Measurements from ENCODE around the gene CASP7.
A peak's percentile ranks its signal among the peaks of the same experiment; 100 is the strongest.

Gene CASP7

GRCh38 chr10:113666682-113667252 is 12.9 kb upstream of the CASP7 start:
- no peak for DNase-seq

- DNase-seq = peak; percentile 22
Measured at GRCh38 chr10:113680190-113681111, 739 bp downstream of the CASP7 start.

GRCh38 chr10:113681533-113682470 is 2.1 kb downstream of the CASP7 start:
- DNase-seq = no peak

- no peak for DNase-seq
Measured at GRCh38 chr10:113683300-113683699, 3.6 kb downstream of the CASP7 start.

- DNase-seq = no peak
Measured at GRCh38 chr10:113686028-113686427, 6.3 kb downstream of the CASP7 start.

- DNase-seq = no peak
Measured at GRCh38 chr10:113687037-113687436, 7.3 kb downstream of the CASP7 start.

GRCh38 chr10:113689057-113689456 is 9.3 kb downstream of the CASP7 start:
- DNase-seq = no peak

GRCh38 chr10:113689574-113689973 is 9.9 kb downstream of the CASP7 start:
- no peak for DNase-seq

- no peak for DNase-seq
Measured at GRCh38 chr10:113690749-113691148, 11.0 kb downstream of the CASP7 start.

- DNase-seq = no peak
Measured at GRCh38 chr10:113691381-113691780, 11.7 kb downstream of the CASP7 start.

GRCh38 chr10:113692271-113692670 is 12.6 kb downstream of the CASP7 start:
- no peak for DNase-seq

GRCh38 chr10:113693348-113693747 is 13.6 kb downstream of the CASP7 start:
- DNase-seq = no peak

- DNase-seq = no peak
Measured at GRCh38 chr10:113695691-113696090, 16.0 kb downstream of the CASP7 start.

- no peak for DNase-seq
Measured at GRCh38 chr10:113697595-113697994, 17.9 kb downstream of the CASP7 start.

- peak; percentile 11 for DNase-seq
Measured at GRCh38 chr10:113704637-113705343, 25.1 kb downstream of the CASP7 start.

GRCh38 chr10:113705344-113705652 is 25.6 kb downstream of the CASP7 start:
- no peak for DNase-seq

GRCh38 chr10:113706623-113707022 is 26.9 kb downstream of the CASP7 start:
- no peak for DNase-seq

GRCh38 chr10:113708640-113709039 is 28.9 kb downstream of the CASP7 start:
- DNase-seq = no peak

- DNase-seq = peak; percentile 24
Measured at GRCh38 chr10:113709221-113709838, 29.6 kb downstream of the CASP7 start.

- DNase-seq = no peak
Measured at GRCh38 chr10:113711142-113711541, 31.4 kb downstream of the CASP7 start.

GRCh38 chr10:113712024-113712423 is 32.3 kb downstream of the CASP7 start:
- DNase-seq = no peak
